ENCODE data around the gene RASGRF1.

DNA sequence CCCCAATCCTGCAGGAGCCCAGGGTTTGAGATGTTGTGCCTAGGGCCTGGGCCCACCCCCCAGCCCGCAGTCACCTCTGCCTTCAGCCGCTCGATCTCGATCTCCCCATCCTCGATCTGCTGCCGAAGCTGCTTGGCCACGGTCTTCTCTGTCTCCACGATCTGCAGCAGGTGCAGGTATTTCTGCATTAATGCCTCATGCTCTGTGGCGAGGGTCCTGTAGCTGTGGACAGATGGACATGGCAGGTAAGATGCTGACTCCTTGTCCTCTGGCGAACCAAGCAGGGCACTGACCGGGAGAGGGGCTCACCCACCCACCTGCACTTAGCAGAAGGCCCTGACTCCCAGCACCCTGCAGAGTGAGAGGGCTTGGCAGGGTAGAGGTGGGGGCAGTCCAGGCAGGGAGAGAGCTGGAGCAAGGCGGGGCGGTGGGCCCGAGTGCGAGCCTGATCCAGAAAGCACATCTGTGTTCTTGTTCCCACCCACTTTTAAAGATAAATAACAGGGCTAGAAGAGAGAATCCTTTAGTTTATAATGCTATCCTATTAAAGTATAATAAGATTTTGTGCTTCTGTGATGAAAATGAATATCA is 32.2 kb downstream of the RASGRF1 start:
- TF ChIP-seq SUZ12 (IDR thresholded peaks at IDR 0.05; ENCODE audit: extremely low read depth, insufficient read depth, insufficient read length) (no peak), YY1 (IDR thresholded peaks at IDR 0.05; ENCODE audit: insufficient read depth, insufficient read length) (no peak)

All from NT2/D1 (cell line).